H1 (cell line): Measurements from ENCODE around the gene DENND2D. TPM values are rescaled to one million over a fixed set of nuclear protein-coding genes. Genes with fewer than 3 reads are reported as not detected.

ENCODE experiments used
- CTCF ChIA-PET: fragments of 300-600 bp; sonication (Branson Sonifier 250); formaldehyde crosslinking; loops from one replicate; lab custom pipeline; 2021; ENCODE audit not compliant: partially characterized antibody; lab: Charles Lee
- POLR2A ChIA-PET: fragments of 300-600 bp; sonication (Branson Sonifier 250); formaldehyde crosslinking; loops from one replicate; lab custom pipeline; 2021; ENCODE audit warnings: inconsistent platforms; ENCODE audit not compliant: partially characterized antibody; lab: Charles Lee
- DNase-seq, 2 experiments: peaks; one replicate each; pipeline versions ENCODE4 v3.0.0 to v3.0.0-alpha.2; 2010 to 2022; ENCODE audit warnings: low spot score in 2 of 2, low read depth in 1 of 2, mixed read lengths in 1 of 2
- FAIRE-seq: peaks from 2 replicates; lab custom pipeline; 2011; peaks lifted over from hg19 to GRCh38; lab: Jason Lieb, UNC
- H2AFZ ChIP-seq: 2 replicates; pipeline ENCODE4 v1.8.1; 2012; ENCODE audit warnings: low read length, inconsistent platforms
- H2AK5ac ChIP-seq: 2 replicates; pipeline ENCODE4 v1.6.1; 2013; ENCODE audit warnings: low read depth, low read length
- H2BK120ac ChIP-seq: replicated peaks from 2 replicates; pipeline ENCODE3; 2013; ENCODE audit warnings: low read depth, low read length, inconsistent platforms
- H2BK12ac ChIP-seq: 2 replicates; pipeline ENCODE4 v1.6.1; 2013; ENCODE audit warnings: low read depth, low read length
- H2BK15ac ChIP-seq: 2 replicates; pipeline ENCODE4 v1.6.1; 2013; ENCODE audit warnings: low read length
- H2BK20ac ChIP-seq: 2 replicates; pipeline ENCODE4 v1.6.1; 2013; ENCODE audit warnings: low read length
- H2BK5ac ChIP-seq: 2 replicates; pipeline ENCODE4 v1.6.1; 2013; ENCODE audit warnings: low read depth, low read length
- H3K14ac ChIP-seq: 2 replicates; pipeline ENCODE4 v1.6.1; 2013; ENCODE audit warnings: inconsistent platforms; ENCODE audit not compliant: insufficient read length
- H3K18ac ChIP-seq: 2 replicates; pipeline ENCODE4 v1.6.1; 2013; ENCODE audit warnings: low read length; ENCODE audit errors: extremely low read depth
- H3K23ac ChIP-seq: 2 replicates; pipeline ENCODE4 v1.6.1; 2013; ENCODE audit warnings: inconsistent platforms; ENCODE audit not compliant: insufficient read length
- H3K23me2 ChIP-seq: 2 replicates; pipeline ENCODE4 v1.6.1; 2013; ENCODE audit warnings: low read depth, low read length
- H3K27ac ChIP-seq: 2 replicates; pipeline ENCODE4 v1.6.1; 2011; ENCODE audit warnings: low read depth, low read length, inconsistent platforms
- H3K27me3 ChIP-seq, 4 experiments: replicated peaks in 1 of 4; 1 replicate in 1 of 4; 2 replicates in 3 of 4; pipeline versions ENCODE4 v1.6.1 to v1.8.1; 2011 to 2013; ENCODE audit warnings: low read length in 3 of 4, mild to moderate bottlenecking in 3 of 4, inconsistent platforms in 2 of 4, mixed read lengths in 2 of 4, moderate library complexity in 1 of 4; ENCODE audit not compliant: control insufficient read depth in 3 of 4, insufficient read depth in 3 of 4; ENCODE audit errors: extremely low read depth in 1 of 4
- H3K36me3 ChIP-seq, 4 experiments: 2 replicates each; pipeline versions ENCODE4 v1.6.1 to v1.8.1; 2011 to 2013; ENCODE audit warnings: mild to moderate bottlenecking in 4 of 4, low read length in 3 of 4, moderate library complexity in 2 of 4, control low read depth in 1 of 4, inconsistent platforms in 1 of 4; ENCODE audit not compliant: insufficient read depth in 4 of 4, control insufficient read depth in 2 of 4
- H3K4ac ChIP-seq: replicated peaks from 2 replicates; pipeline ENCODE3; 2013; ENCODE audit warnings: low read length, low read depth, mixed read lengths, inconsistent platforms; ENCODE audit not compliant: insufficient read length
- H3K4me1 ChIP-seq, 4 experiments: replicated peaks in 1 of 4; 1 replicate in 1 of 4; 2 replicates in 3 of 4; pipeline versions ENCODE4 v1.6.1 to v1.8.1; 2011 to 2013; ENCODE audit warnings: low read length in 3 of 4, inconsistent platforms in 2 of 4, mixed read lengths in 1 of 4; ENCODE audit not compliant: insufficient read depth in 4 of 4, control insufficient read depth in 3 of 4
- H3K4me2 ChIP-seq, 2 experiments: 2 replicates each; pipeline versions ENCODE4 v1.6.1 to v1.8.1; 2011 to 2013; ENCODE audit warnings: low read depth in 2 of 2, low read length in 2 of 2, control low read depth in 1 of 2, inconsistent platforms in 1 of 2, mild to moderate bottlenecking in 1 of 2; ENCODE audit not compliant: insufficient read depth in 1 of 2
- H3K4me3 ChIP-seq, 4 experiments: fragments of 200-600, 300-600 bp in 1 of 4; sonication (generic), shearing (Covaris generic), sonication (Bioruptor Twin) in 1 of 4; 2 replicates each; pipeline versions ENCODE4 v1.5.1 to v1.8.1; 2011 to 2016; ENCODE audit warnings: low read length in 4 of 4, low read depth in 3 of 4, control low read depth in 2 of 4, inconsistent platforms in 2 of 4, mild to moderate bottlenecking in 2 of 4, mixed read lengths in 1 of 4, moderate library complexity in 1 of 4; ENCODE audit not compliant: insufficient read depth in 2 of 4; ENCODE audit errors: extremely low read depth in 1 of 4
- H3K56ac ChIP-seq: replicated peaks from 2 replicates; pipeline ENCODE3; 2013; ENCODE audit warnings: low read depth, mild to moderate bottlenecking, mixed read lengths, low read length, inconsistent platforms; ENCODE audit not compliant: insufficient read length
- H3K79me1 ChIP-seq: 2 replicates; pipeline ENCODE4 v1.6.1; 2013; ENCODE audit warnings: low read depth, low read length, control low read depth
- H3K79me2 ChIP-seq, 2 experiments: 2 replicates each; pipeline versions ENCODE4 v1.6.1 to v1.8.1; 2012 to 2013; ENCODE audit warnings: low read length in 2 of 2, mild to moderate bottlenecking in 2 of 2, inconsistent platforms in 1 of 2; ENCODE audit not compliant: insufficient read depth in 2 of 2, control insufficient read depth in 1 of 2
- H3K9ac ChIP-seq, 4 experiments: replicated peaks in 1 of 4; 1 replicate in 1 of 4; 2 replicates in 3 of 4; pipeline versions ENCODE4 v1.6.1 to v1.8.1; 2011 to 2013; ENCODE audit warnings: low read depth in 3 of 4, low read length in 3 of 4, control low read depth in 2 of 4, mild to moderate bottlenecking in 2 of 4, moderate library complexity in 2 of 4, inconsistent platforms in 1 of 4; ENCODE audit errors: extremely low read depth in 1 of 4
- H3K9me3 ChIP-seq, 2 experiments: 2 replicates each; pipeline versions ENCODE4 v1.6.1 to v1.8.1; 2012 to 2013; ENCODE audit warnings: mild to moderate bottlenecking in 2 of 2, moderate library complexity in 2 of 2, control low read depth in 1 of 2, inconsistent platforms in 1 of 2, low read depth in 1 of 2, low read length in 1 of 2, mixed read lengths in 1 of 2; ENCODE audit not compliant: insufficient read depth in 2 of 2
- H4K20me1 ChIP-seq, 2 experiments: replicated peaks in 1 of 2; 2 replicates each; pipeline versions ENCODE3 to v1.8.1; 2011 to 2013; ENCODE audit warnings: inconsistent platforms in 2 of 2, low read length in 2 of 2, mild to moderate bottlenecking in 1 of 2; ENCODE audit not compliant: insufficient read depth in 2 of 2, control insufficient read depth in 1 of 2
- H4K5ac ChIP-seq: 2 replicates; pipeline ENCODE4 v1.6.1; 2013; ENCODE audit warnings: low read length, low read depth, mixed read lengths, inconsistent platforms; ENCODE audit not compliant: insufficient read length
- H4K8ac ChIP-seq: 2 replicates; pipeline ENCODE4 v1.8.0; 2013; ENCODE audit warnings: mild to moderate bottlenecking, moderate library complexity, low read length, inconsistent platforms; ENCODE audit not compliant: insufficient read depth; ENCODE audit errors: extremely low read depth
- H4K91ac ChIP-seq: replicated peaks from 2 replicates; pipeline ENCODE3; 2013; ENCODE audit warnings: low read length, mixed read lengths, inconsistent platforms; ENCODE audit not compliant: insufficient read length
- ASH2L ChIP-seq: fragments of 200-600, 300-600 bp; sonication (generic); IDR thresholded peaks from one replicate; pipeline ENCODE4 v1.7.1; 2017; ENCODE audit warnings: low read length
- BACH1 ChIP-seq: IDR thresholded peaks from 2 replicates; pipeline ENCODE4 v1.6.1; 2012; ENCODE audit warnings: low read length, improper control_type of control experiment
- CHD1 ChIP-seq: IDR thresholded peaks from 2 replicates; pipeline ENCODE4 v1.6.1; 2012; ENCODE audit warnings: low read depth, low read length, improper control_type of control experiment
- E2F6 ChIP-seq: IDR thresholded peaks from 2 replicates; pipeline ENCODE4 v1.6.1; 2012; ENCODE audit warnings: inconsistent platforms
- EGR1 ChIP-seq: IDR thresholded peaks from 2 replicates; pipeline ENCODE4 v1.6.1; 2011; ENCODE audit warnings: low read depth, low read length, borderline replicate concordance
- KDM5A ChIP-seq: fragments of 200-600 bp; IDR thresholded peaks from 2 replicates; pipeline ENCODE4 v1.7.1; 2012; ENCODE audit warnings: mild to moderate bottlenecking, low read length, inconsistent platforms, mixed read lengths
- RFX5 ChIP-seq: IDR thresholded peaks from 2 replicates; pipeline ENCODE4 v1.6.1; 2011; ENCODE audit warnings: low read depth, low read length, improper control_type of control experiment, borderline replicate concordance
- SAP30 ChIP-seq: fragments of 300-600 bp; sonication (generic); IDR thresholded peaks from 2 replicates; pipeline ENCODE4 v1.7.1; 2012; ENCODE audit warnings: low read length, moderate library complexity, mild to moderate bottlenecking, inconsistent platforms; ENCODE audit not compliant: insufficient read depth, insufficient replicate concordance
- SIN3A ChIP-seq, 2 experiments: IDR thresholded peaks in 1 of 2; conservative IDR thresholded peaks in 1 of 2; 2 replicates each; pipeline ENCODE4 v1.6.1; 2011 to 2012; ENCODE audit warnings: low read length in 2 of 2, improper control_type of control experiment in 1 of 2, low read depth in 1 of 2, mild to moderate bottlenecking in 1 of 2
- SP2 ChIP-seq: IDR thresholded peaks from 2 replicates; pipeline ENCODE4 v1.6.1; 2012; ENCODE audit warnings: mild to moderate bottlenecking, low read length, inconsistent platforms
- SRF ChIP-seq: IDR thresholded peaks from 2 replicates; pipeline ENCODE4 v1.6.1; 2011; ENCODE audit warnings: mild to moderate bottlenecking, low read depth, low read length, moderate library complexity
- TBP ChIP-seq: IDR thresholded peaks from 2 replicates; pipeline ENCODE4 v1.6.1; 2011; ENCODE audit warnings: low read depth, low read length, improper control_type of control experiment
- TEAD4 ChIP-seq: IDR thresholded peaks from 2 replicates; pipeline ENCODE4 v1.6.1; 2012; ENCODE audit warnings: low read depth, low read length, inconsistent platforms, mixed read lengths
- USF2 ChIP-seq: IDR thresholded peaks from 2 replicates; pipeline ENCODE4 v1.6.1; 2011; ENCODE audit warnings: low read length, improper control_type of control experiment
- WGBS, 2 experiments: shearing (Covaris generic) in 1 of 2; methylation state at CpG; one replicate each; pipeline versions ENCODE4 v1.1.6 to v1.1.7; 2013 to 2015; ENCODE audit warnings: low lambda C conversion rate in 2 of 2, mixed read lengths in 2 of 2, inconsistent platforms in 1 of 2, low coverage in 1 of 2, missing lambda C conversion rate in 1 of 2; ENCODE audit not compliant: insufficient replicate concordance in 2 of 2, insufficient coverage in 1 of 2, insufficient read length in 1 of 2; ENCODE audit errors: extremely low coverage in 1 of 2, missing lambda C conversion rate in 1 of 2; 5-methylcytosine and 5-hydroxymethylcytosine counted together
- polyA plus RNA-seq, 7 experiments: library from polyadenylated mRNA; depleted of rRNA in 3 of 7; stranded (reverse) in 5 of 7; unstranded in 2 of 7; fragments of >200 nt in 5 of 7; fragments of 200-250 nt in 2 of 7; gene quantifications; 1 replicate in 5 of 7; 2 replicates in 1 of 7; 4 replicates in 1 of 7; pipeline versions ENCODE4 v1.2.1 to v1.2.3, GENCODE V29; 2011 to 2013; ENCODE audit warnings: missing spikeins in 2 of 7, mixed read lengths in 2 of 7
- total RNA-seq: library from RNA; stranded (reverse); fragmentation: NEBNext Ultra II Directional; extraction: Animal tissue kit (Norgen Biotek cat#: 25700); gene quantifications from 2 replicates; pipeline ENCODE4 v1.2.1, GENCODE V29; 2021

The DENND2D gene
- total and polyA plus RNA-seq, 2 of the 8 experiments (the other 6 are each of a cell fraction or from before 2014, with no cell fraction given), result 0.58 to 1.6 TPM

- Histone ChIP-seq H3K18ac (no peak overlapping the region), H4K8ac (no peak overlapping the region), H3K9me3 (no peaks in the 10 kb centered on the region), H3K23ac (no peak overlapping the region), H2BK12ac (no peak overlapping the region), H3K23me2 (no peaks in the 10 kb centered on the region), H3K56ac (no peak overlapping the region), H3K36me3 (no peaks in the 10 kb centered on the region), H2BK15ac (no peak overlapping the region), H3K79me1 (no peaks in the 10 kb centered on the region), H2BK120ac (no peak overlapping the region), H3K27me3 (no peaks in the 10 kb centered on the region), H3K9ac (no peak overlapping the region), H2BK5ac (no peak overlapping the region), H3K79me2 (no peaks in the 10 kb centered on the region), H2BK20ac (no peak overlapping the region), H4K5ac (no peak overlapping the region), H4K91ac (no peak overlapping the region), H3K4me1 (no peaks in the 10 kb centered on the region), H2AK5ac (no peak overlapping the region), H4K20me1 (no peaks in the 10 kb centered on the region), H2AFZ (no peak overlapping the region), H3K27ac (no peak overlapping the region), H3K4ac (no peak overlapping the region), H3K14ac (no peak overlapping the region), H3K4me2 (no peak overlapping the region), H3K4me3 (no peak overlapping the region)
- WGBS, 2 experiments, result 74% methylated on average over 2 of the region's 2 CpGs; no CpG with 5 or more reads in 1 of the 2 experiments
- DNase-seq, result no peak
- CTCF ChIA-PET, result interaction anchor here (1.0 to 1.7 kb wide), 4 partner anchors 39 to 172 kb away, joined by 3 to 9 read pairs (median 4); no protein-coding TSS in a partner anchor
- no peak for FAIRE-seq
- POLR2A ChIA-PET, result no interaction called here
- no peak for TF ChIP-seq SRF
- no peak for TF ChIP-seq KDM5A
- no peak for TF ChIP-seq SAP30
- TF ChIP-seq SP2, result no peak
- TF ChIP-seq E2F6, result no peak
- no peak for TF ChIP-seq BACH1
- no peak for TF ChIP-seq USF2
- TF ChIP-seq ASH2L, result no peak
- no peak for TF ChIP-seq RFX5
- TF ChIP-seq SIN3A (conservative IDR thresholded peaks at IDR 0.05 in 1 of 2, IDR thresholded peaks at IDR 0.05 in 1 of 2; ENCODE audit: low read depth in 1 of 2, low read length in 2 of 2), result no peak
- TF ChIP-seq EGR1, result no peak
- no peak for TF ChIP-seq TEAD4
- no peak for TF ChIP-seq CHD1
- no peak for TF ChIP-seq TBP
These were observed 28.3 kb upstream of the DENND2D start for GRCh38 chr1:111228748-111229126.
